SH-SY5Y (cell line): ENCODE results near the gene FTMT.

Experiments
- GATA2 ChIP-seq: IDR thresholded peaks from 2 replicates; pipeline ENCODE4 v1.6.1; 2011; ENCODE audit warnings: mild to moderate bottlenecking, low read depth, low read length
- GATA3 ChIP-seq: IDR thresholded peaks from 2 replicates; pipeline ENCODE4 v1.6.1; 2011; ENCODE audit warnings: low read depth, mild to moderate bottlenecking, low read length, moderate library complexity

DNA sequence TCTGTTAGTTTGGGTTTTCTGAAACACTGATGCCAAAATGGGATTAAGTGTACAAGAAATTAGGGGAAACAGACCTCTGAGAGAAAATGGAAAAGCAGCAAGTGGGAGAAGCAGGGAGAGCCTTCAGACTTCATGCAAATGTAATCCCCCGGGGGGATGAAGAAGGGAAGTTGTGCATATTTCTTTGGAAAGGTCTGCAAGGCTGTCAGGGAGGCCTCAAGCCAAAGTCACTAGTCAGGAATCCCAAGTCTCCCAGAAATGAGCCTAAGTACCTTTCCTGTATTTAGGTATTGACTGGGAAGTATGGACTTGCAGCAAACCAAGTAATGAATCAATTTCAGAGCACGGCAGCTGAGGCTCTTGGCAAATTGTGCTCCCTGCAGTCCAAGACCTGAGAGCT, 2.2 kb downstream of the FTMT start:
- TF ChIP-seq GATA3 = no peak
- TF ChIP-seq GATA2 = no peak
